Activated naive CD8-positive, alpha-beta T cell treated with anti-CD3 and anti-CD28 coated beads, Interleukin-2, amount 50 U/mL, for 24 hours (primary cell): ENCODE results near the gene CACFD1.

Source experiments
- ATAC-seq: fragments of 150-1000 bp; cut with Tn5 transposase; one replicate; pipeline ENCODE4 v1.10.0; 2021
- DNase-seq: peaks from one replicate; pipeline ENCODE4 v3.0.0; 2021
- H3K27ac Mint-ChIP-seq: one replicate; pipeline ENCODE4 v1.8.0; 2021; ENCODE audit warnings: mild to moderate bottlenecking, mixed read lengths
- H3K27me3 Mint-ChIP-seq: one replicate; pipeline ENCODE4 v1.8.0; 2021; ENCODE audit warnings: mixed read lengths
- H3K36me3 Mint-ChIP-seq: one replicate; pipeline ENCODE4 v1.8.0; 2021; ENCODE audit warnings: low read depth, mixed read lengths
- H3K4me1 Mint-ChIP-seq: one replicate; pipeline ENCODE4 v1.8.0; 2021; ENCODE audit warnings: mixed read lengths
- H3K4me3 Mint-ChIP-seq: one replicate; pipeline ENCODE4 v1.8.0; 2021; ENCODE audit warnings: mild to moderate bottlenecking, moderate library complexity, mixed read lengths
- H3K9me3 Mint-ChIP-seq: one replicate; pipeline ENCODE4 v1.8.0; 2021; ENCODE audit warnings: mixed read lengths

CACFD1 gene

GRCh38 chr9:133459476-133460404, at the start of gene CACFD1:
TSS of gene CACFD1 (plus strand) at chr9:133459978. CDS start at chr9:133460067, 89 bp downstream.
- Mint-ChIP-seq H3K4me3 (peak within 1 kb of the TSS; percentile 74), H3K27me3 (no peaks in the 10 kb centered on the region), H3K36me3 (no peaks in the 10 kb centered on the region), H3K4me1 (peaks cover 2% of the 10 kb centered on the region), H3K9me3 (no peaks in the 10 kb centered on the region), H3K27ac (peak within 1 kb of the TSS; percentile 27)
- ATAC-seq (peak; percentile 84), DNase-seq (peak; percentile 93)

DNA sequence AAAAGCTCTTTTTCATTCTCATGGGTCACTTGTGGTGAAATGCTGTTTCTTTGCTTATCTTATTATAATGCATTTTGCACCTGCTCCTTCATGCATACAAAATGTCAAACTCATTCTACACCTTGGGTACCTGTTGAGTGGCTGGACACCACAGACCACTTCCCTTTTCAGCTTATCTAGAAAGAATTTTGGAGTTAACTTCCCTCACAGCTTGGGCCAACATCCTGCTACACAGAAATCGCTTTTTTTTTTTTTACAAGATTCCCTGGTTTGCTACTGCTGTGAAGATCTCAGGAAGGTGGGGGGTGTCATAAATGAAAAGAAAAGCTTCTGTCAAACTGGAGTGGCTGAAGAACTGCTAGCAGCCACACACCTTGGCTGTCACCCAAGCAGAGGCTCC, 44.6 kb upstream of the CACFD1 start:
- DNase-seq: no peak
- no peak for ATAC-seq
- H3K4me1 Mint-ChIP-seq: peaks cover 47% of the 10 kb centered on the region
- peaks cover 51% of the 10 kb centered on the region for H3K36me3 Mint-ChIP-seq
- no peak overlapping the region for H3K27ac Mint-ChIP-seq
- no peaks in the 10 kb centered on the region for H3K9me3 Mint-ChIP-seq
- H3K27me3 Mint-ChIP-seq: no peaks in the 10 kb centered on the region
- H3K4me3 Mint-ChIP-seq: peak overlapping the region; percentile 90

- DNase-seq (peak; percentile 90), ATAC-seq (peak; percentile 86)
- peak within 1 kb of the TSS; percentile 90 for H3K4me3 Mint-ChIP-seq
- H3K4me1 Mint-ChIP-seq: peaks cover 72% of the 10 kb centered on the region
- peak within 1 kb of the TSS; percentile 89 for H3K27ac Mint-ChIP-seq
- peaks cover 36% of the 10 kb centered on the region for H3K36me3 Mint-ChIP-seq
- H3K9me3 Mint-ChIP-seq: no peaks in the 10 kb centered on the region
- H3K27me3 Mint-ChIP-seq: no peaks in the 10 kb centered on the region
These were observed 42.0 kb upstream of the CACFD1 start, which contains the start of gene REXO4 for GRCh38 chr9:133417541-133418461. TSS of gene REXO4 (minus strand) at chr9:133418010. CDS start at chr9:133417844, 166 bp downstream.

DNA sequence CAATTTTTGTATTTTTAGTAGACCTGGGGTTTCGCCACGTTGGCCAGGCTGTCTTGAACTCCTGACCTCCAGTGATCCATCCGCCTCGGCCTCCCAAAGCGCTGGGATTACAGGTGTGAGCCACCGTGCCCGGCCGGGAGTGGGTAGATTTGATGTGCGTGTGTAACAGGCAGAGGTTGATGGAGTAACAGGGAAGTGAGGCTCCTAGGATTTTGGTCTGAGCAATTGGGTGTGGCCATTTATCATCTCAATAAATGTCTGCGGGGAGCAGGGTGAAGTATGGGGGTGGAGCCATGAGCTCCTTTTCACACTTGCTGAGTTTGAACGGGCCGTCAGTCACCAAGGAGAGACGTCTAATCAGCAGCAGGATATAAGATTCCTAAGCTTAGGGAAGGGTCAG, 40.8 kb upstream of the CACFD1 start:
- ATAC-seq: no peak
- Mint-ChIP-seq H3K36me3 (peaks cover 31% of the 10 kb centered on the region), H3K4me3 (peak overlapping the region; percentile 90), H3K4me1 (peaks cover 68% of the 10 kb centered on the region), H3K27me3 (no peaks in the 10 kb centered on the region), H3K27ac (peak overlapping the region; percentile 89), H3K9me3 (no peaks in the 10 kb centered on the region)
- no peak for DNase-seq

GRCh38 chr9:133420392-133420827, 39.4 kb upstream of the CACFD1 start:
- Mint-ChIP-seq H3K4me3 (peak overlapping the region; percentile 8), H3K4me1 (peaks cover 57% of the 10 kb centered on the region), H3K9me3 (no peaks in the 10 kb centered on the region), H3K27me3 (no peaks in the 10 kb centered on the region), H3K36me3 (peaks cover 17% of the 10 kb centered on the region), H3K27ac (peak overlapping the region; percentile 70)
- ATAC-seq (no peak), DNase-seq (peak; percentile 33)

GRCh38 chr9:133421615-133422542, 37.9 kb upstream of the CACFD1 start, which contains the start of gene ADAMTS13:
TSS of gene ADAMTS13 (plus strand) at chr9:133422367. CDS start at chr9:133422444, 77 bp downstream.
- peak within 1 kb of the TSS; percentile 30 for H3K4me3 Mint-ChIP-seq
- peak; percentile 74 for ATAC-seq
- peak; percentile 70 for DNase-seq
- peaks cover 2% of the 10 kb centered on the region for H3K27me3 Mint-ChIP-seq
- H3K4me1 Mint-ChIP-seq: peaks cover 42% of the 10 kb centered on the region
- peak within 1 kb of the TSS; percentile 73 for H3K27ac Mint-ChIP-seq
- H3K36me3 Mint-ChIP-seq: peaks cover 5% of the 10 kb centered on the region
- H3K9me3 Mint-ChIP-seq: no peaks in the 10 kb centered on the region

GRCh38 chr9:133423216-133423615, 36.6 kb upstream of the CACFD1 start:
- no peaks in the 10 kb centered on the region for H3K9me3 Mint-ChIP-seq
- H3K36me3 Mint-ChIP-seq: no peaks in the 10 kb centered on the region
- no peak overlapping the region for H3K4me3 Mint-ChIP-seq
- H3K4me1 Mint-ChIP-seq: peaks cover 41% of the 10 kb centered on the region
- H3K27me3 Mint-ChIP-seq: peaks cover 14% of the 10 kb centered on the region
- no peak for ATAC-seq
- DNase-seq: no peak
- no peak overlapping the region for H3K27ac Mint-ChIP-seq

GRCh38 chr9:133424187-133424586, 35.6 kb upstream of the CACFD1 start:
- Mint-ChIP-seq H3K4me1 (peaks cover 33% of the 10 kb centered on the region), H3K9me3 (no peaks in the 10 kb centered on the region), H3K36me3 (no peaks in the 10 kb centered on the region), H3K27me3 (peaks cover 15% of the 10 kb centered on the region), H3K27ac (no peak overlapping the region), H3K4me3 (no peak overlapping the region)
- ATAC-seq (no peak), DNase-seq (no peak)

DNA sequence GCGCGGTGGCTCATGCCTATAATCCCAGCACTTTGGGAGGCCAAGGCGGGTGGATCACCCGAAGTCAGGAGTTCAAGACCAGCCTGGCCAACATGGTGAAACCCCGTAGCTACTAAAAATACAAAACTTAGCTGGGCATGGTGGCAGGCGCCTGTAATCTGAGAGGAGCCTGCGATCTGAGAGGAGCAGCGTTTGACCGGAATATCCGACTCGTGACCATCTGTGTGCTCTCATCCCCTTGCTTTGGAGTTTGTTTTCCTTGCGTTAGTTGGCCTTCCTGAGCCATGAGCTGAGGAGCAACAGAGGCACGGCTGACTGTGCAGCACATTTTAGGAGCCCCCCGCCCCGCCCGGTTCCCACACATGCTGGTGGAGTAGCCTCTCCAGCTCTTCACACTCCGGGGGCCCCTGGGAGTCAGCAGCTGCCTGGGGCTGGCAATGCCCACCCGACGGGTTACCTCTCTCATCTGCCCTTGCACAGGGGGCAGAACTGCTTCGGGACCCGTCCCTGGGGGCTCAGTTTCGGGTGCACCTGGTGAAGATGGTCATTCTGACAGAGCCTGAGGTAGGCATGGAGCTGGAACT, 34.6 kb upstream of the CACFD1 start:
- Mint-ChIP-seq H3K4me1 (peaks cover 30% of the 10 kb centered on the region), H3K4me3 (no peak overlapping the region), H3K9me3 (no peaks in the 10 kb centered on the region), H3K27me3 (peaks cover 18% of the 10 kb centered on the region), H3K36me3 (no peaks in the 10 kb centered on the region), H3K27ac (no peak overlapping the region)
- DNase-seq (no peak), ATAC-seq (no peak)

GRCh38 chr9:133426011-133426410, 33.8 kb upstream of the CACFD1 start:
- Mint-ChIP-seq H3K4me3 (no peak overlapping the region), H3K27me3 (peaks cover 21% of the 10 kb centered on the region)
- ATAC-seq: no peak

DNA sequence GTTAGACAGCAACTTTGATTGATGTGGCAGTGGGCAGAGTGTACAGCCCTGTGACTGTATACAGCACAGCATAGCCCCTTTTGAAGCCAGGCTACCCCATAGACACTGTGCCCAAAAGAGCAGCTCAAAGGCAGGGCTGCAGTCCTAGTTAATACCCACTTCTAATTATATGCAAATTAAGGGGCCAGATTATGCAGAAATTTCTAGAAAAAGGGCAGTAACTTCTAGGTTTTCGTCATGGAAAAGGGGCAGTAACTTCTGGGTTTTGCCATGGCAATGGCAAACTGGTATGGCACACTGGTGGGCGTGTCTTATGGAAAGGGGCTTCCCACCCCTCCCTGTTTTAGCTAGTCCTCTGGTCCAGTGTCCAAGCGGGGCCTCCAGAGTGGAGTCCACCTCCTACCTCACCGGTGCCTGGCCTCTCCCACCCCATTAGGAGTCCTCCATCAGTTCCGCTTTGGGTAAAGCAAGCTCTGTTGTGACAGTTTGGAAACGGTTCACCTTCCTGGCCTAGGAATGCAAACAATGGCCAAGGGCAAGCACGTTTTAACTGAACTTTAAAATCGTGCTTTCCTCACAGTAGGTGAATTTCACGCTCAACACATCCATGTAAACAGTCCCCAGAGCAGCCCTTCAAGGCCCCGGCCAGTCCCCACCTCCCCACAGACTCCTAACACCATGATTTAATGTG, 32.0 kb upstream of the CACFD1 start:
- Mint-ChIP-seq H3K27ac (no peak overlapping the region), H3K27me3 (peaks cover 21% of the 10 kb centered on the region), H3K9me3 (no peaks in the 10 kb centered on the region), H3K4me1 (peaks cover 4% of the 10 kb centered on the region), H3K4me3 (peak overlapping the region; percentile 29), H3K36me3 (no peaks in the 10 kb centered on the region)
- DNase-seq (no peak), ATAC-seq (no peak)

More at GRCh38 chr9:133426011-133426410, 33.8 kb upstream of the CACFD1 start:
- no peak overlapping the region for H3K27ac Mint-ChIP-seq
- peaks cover 21% of the 10 kb centered on the region for H3K4me1 Mint-ChIP-seq
- H3K9me3 Mint-ChIP-seq: no peaks in the 10 kb centered on the region
- DNase-seq: no peak
- H3K36me3 Mint-ChIP-seq: no peaks in the 10 kb centered on the region

DNA sequence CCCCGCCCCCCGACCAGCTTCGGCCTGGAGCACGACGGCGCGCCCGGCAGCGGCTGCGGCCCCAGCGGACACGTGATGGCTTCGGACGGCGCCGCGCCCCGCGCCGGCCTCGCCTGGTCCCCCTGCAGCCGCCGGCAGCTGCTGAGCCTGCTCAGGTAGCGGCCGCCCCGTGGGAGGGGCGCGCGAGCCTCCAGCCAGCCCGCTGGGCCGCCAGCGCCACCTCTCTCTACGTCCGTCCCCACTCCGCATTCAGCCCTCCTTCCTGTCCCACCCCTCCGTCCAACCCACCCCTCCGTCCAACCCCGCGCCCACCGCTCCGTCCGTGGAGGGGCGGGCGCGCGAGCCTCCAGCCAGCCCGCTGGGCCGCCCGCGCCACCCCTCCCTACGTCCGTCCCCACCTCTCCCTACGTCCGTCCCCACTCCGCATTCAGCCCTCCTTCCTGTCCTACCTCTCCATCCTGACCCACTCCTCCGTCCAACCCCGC, 31.1 kb upstream of the CACFD1 start:
- ATAC-seq (no peak), DNase-seq (no peak)
- H3K36me3 Mint-ChIP-seq: no peaks in the 10 kb centered on the region
- H3K27me3 Mint-ChIP-seq: peaks cover 21% of the 10 kb centered on the region
- no peaks in the 10 kb centered on the region for H3K9me3 Mint-ChIP-seq
- H3K4me3 Mint-ChIP-seq: no peak overlapping the region
- peaks cover 4% of the 10 kb centered on the region for H3K4me1 Mint-ChIP-seq
- no peak overlapping the region for H3K27ac Mint-ChIP-seq

DNA sequence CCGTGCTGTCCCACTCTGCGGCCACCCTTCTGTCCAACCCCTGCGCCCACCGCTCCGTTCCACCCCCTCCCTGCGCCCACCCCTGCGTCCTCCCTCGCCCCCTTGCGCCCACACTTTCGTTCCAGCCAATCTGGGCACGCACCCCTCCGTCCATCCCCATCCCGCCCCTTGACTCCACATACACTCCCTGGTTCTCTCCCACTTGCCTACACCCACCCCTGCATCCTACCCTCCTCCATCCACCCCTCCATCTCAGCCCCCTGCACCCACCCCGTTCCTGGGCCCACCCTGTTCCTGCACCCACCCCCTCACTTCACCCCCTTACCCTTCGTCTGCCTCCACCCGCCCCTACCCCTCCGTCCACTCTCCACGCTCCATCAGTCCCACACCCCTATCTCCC, 30.6 kb upstream of the CACFD1 start:
- Mint-ChIP-seq H3K27ac (no peak overlapping the region), H3K36me3 (no peaks in the 10 kb centered on the region), H3K9me3 (no peaks in the 10 kb centered on the region), H3K4me1 (peaks cover 4% of the 10 kb centered on the region), H3K4me3 (no peak overlapping the region), H3K27me3 (peaks cover 21% of the 10 kb centered on the region)
- no peak for ATAC-seq
- no peak for DNase-seq
